OCI-LY3 (cell line): Measurements from ENCODE around the gene TFPI.

ENCODE experiments used
- H2AFZ ChIP-seq: fragments of 200-600, 300-600 bp; shearing (Covaris generic); 2 replicates; pipeline ENCODE4 v1.6.0; 2014; ENCODE audit warnings: antibody characterized with exemption, low read depth, low read length
- H3K27ac ChIP-seq: fragments of 200-600, 300-600 bp; sonication (generic); 2 replicates; pipeline ENCODE4 v1.5.1; 2014; ENCODE audit warnings: mild to moderate bottlenecking, low read length, moderate library complexity, mixed read lengths
- H3K27me3 ChIP-seq: fragments of 200-600, 300-600 bp; sonication (generic); 2 replicates; pipeline ENCODE4 v1.6.1; 2014; ENCODE audit warnings: low read depth, low read length, mixed read lengths
- H3K36me3 ChIP-seq: fragments of 200-600, 300-600 bp; sonication (generic); replicated peaks from 2 replicates; pipeline ENCODE3; 2014; ENCODE audit warnings: low read depth, low read length, mixed read lengths
- H3K4me1 ChIP-seq: fragments of 300-600, 200-600 bp; sonication (generic); 2 replicates; pipeline ENCODE4 v1.6.1; 2014; ENCODE audit warnings: low read length, mixed read lengths
- H3K4me2 ChIP-seq: fragments of 200-600, 300-600 bp; sonication (generic); 2 replicates; pipeline ENCODE4 v1.6.1; 2014; ENCODE audit warnings: low read length, mixed read lengths
- H3K4me3 ChIP-seq: fragments of 300-600, 200-600 bp; sonication (generic); 2 replicates; pipeline ENCODE4 v1.5.1; 2014; ENCODE audit warnings: antibody characterized with exemption, mild to moderate bottlenecking, low read length, moderate library complexity
- H3K79me2 ChIP-seq: fragments of 300-600, 200-600 bp; shearing (Covaris generic); 2 replicates; pipeline ENCODE4 v1.6.1; 2014; ENCODE audit warnings: mild to moderate bottlenecking, low read length, mixed read lengths
- H3K9ac ChIP-seq: fragments of 300-600, 200-600 bp; shearing (Covaris generic); 2 replicates; pipeline ENCODE4 v1.6.0; 2014; ENCODE audit warnings: mild to moderate bottlenecking, low read length, moderate library complexity
- H3K9me3 ChIP-seq: fragments of 200-600, 300-600 bp; shearing (Covaris generic); 2 replicates; pipeline ENCODE4 v1.6.1; 2014; ENCODE audit warnings: low read length, mixed read lengths; ENCODE audit not compliant: insufficient read depth
- H4K20me1 ChIP-seq: fragments of 200-600, 300-600 bp; sonication (generic); 2 replicates; pipeline ENCODE4 v1.6.1; 2016; ENCODE audit warnings: low read length, mixed read lengths; ENCODE audit not compliant: insufficient read depth
- EZH2phosphoT487 ChIP-seq: fragments of 200-600 bp; shearing (Covaris generic); IDR thresholded peaks from 2 replicates; pipeline ENCODE4 v1.6.1; 2018; ENCODE audit warnings: antibody characterized with exemption, mixed run types, low read depth
- TF ChIP-seq, protein P1 (sequence below): fragments of 200-600, 300-600 bp; sonication (generic); IDR thresholded peaks from 2 replicates; pipeline ENCODE4 v1.5.1; 2014; ENCODE audit warnings: antibody characterized with exemption, low read length, low read depth

The TFPI gene

GRCh38 chr2:187527262-187527661 is 27.0 kb downstream of the TFPI start:
- Histone ChIP-seq H3K4me3 (no peak overlapping the region), H4K20me1 (no peaks in the 10 kb centered on the region), H3K27ac (no peak overlapping the region), H3K36me3 (no peaks in the 10 kb centered on the region), H3K9me3 (no peaks in the 10 kb centered on the region), H3K79me2 (no peaks in the 10 kb centered on the region), H3K9ac (no peak overlapping the region), H2AFZ (no peak overlapping the region), H3K4me2 (no peak overlapping the region), H3K4me1 (no peaks in the 10 kb centered on the region), H3K27me3 (no peaks in the 10 kb centered on the region)
- no peak for TF ChIP-seq EZH2phosphoT487
- TF ChIP-seq, protein P1, sequence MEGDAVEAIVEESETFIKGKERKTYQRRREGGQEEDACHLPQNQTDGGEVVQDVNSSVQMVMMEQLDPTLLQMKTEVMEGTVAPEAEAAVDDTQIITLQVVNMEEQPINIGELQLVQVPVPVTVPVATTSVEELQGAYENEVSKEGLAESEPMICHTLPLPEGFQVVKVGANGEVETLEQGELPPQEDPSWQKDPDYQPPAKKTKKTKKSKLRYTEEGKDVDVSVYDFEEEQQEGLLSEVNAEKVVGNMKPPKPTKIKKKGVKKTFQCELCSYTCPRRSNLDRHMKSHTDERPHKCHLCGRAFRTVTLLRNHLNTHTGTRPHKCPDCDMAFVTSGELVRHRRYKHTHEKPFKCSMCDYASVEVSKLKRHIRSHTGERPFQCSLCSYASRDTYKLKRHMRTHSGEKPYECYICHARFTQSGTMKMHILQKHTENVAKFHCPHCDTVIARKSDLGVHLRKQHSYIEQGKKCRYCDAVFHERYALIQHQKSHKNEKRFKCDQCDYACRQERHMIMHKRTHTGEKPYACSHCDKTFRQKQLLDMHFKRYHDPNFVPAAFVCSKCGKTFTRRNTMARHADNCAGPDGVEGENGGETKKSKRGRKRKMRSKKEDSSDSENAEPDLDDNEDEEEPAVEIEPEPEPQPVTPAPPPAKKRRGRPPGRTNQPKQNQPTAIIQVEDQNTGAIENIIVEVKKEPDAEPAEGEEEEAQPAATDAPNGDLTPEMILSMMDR: no peak

- H3K36me3 ChIP-seq: no peaks in the 10 kb centered on the region
- H3K4me2 ChIP-seq: no peak overlapping the region
- H3K4me3 ChIP-seq: no peak overlapping the region
- no peaks in the 10 kb centered on the region for H3K27me3 ChIP-seq
- H2AFZ ChIP-seq: no peak overlapping the region
- H3K79me2 ChIP-seq: no peaks in the 10 kb centered on the region
- no peak overlapping the region for H3K27ac ChIP-seq
- no peak for TF ChIP-seq EZH2phosphoT487
- TF ChIP-seq, protein P1: no peak
- H3K4me1 ChIP-seq: no peaks in the 10 kb centered on the region
- H4K20me1 ChIP-seq: no peaks in the 10 kb centered on the region
- H3K9ac ChIP-seq: no peak overlapping the region
- no peaks in the 10 kb centered on the region for H3K9me3 ChIP-seq
Measured at GRCh38 chr2:187526792-187527191, 27.4 kb downstream of the TFPI start.

DNA sequence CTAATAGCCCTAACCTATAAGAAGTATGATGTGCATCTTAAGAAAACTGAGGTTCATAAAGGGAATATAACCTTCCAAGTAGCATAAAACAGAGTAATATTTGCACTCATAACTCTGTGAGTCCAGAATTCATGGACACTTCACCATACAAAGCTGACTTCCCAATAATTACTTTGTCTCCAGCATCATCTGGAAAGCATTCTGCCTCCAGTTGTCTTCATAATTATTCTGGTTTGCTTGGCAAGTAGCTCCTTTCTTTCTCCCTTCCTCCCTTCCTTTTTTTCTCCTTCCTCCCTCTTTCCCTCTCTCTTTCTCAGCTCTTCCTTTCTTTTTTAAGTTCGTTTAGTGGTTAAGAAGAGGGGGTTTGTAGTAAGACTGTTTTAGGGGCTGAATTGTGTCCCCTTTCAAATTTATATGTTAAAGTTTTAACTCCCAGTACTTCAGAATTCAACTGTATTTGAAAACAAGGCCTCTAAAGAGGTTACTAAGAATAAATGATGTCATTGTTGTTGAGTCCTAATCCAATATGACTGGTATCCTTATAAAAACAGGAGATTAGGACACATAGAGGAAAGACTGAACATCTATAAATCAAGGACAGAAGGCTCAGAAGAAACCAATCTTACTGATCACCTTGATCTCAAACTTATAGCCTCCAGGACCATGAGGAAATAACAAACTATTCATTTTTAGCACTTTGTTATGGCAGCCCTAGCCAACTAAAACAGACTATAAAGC is 28.9 kb downstream of the TFPI start:
- H3K27ac ChIP-seq: no peak overlapping the region
- H3K36me3 ChIP-seq: no peaks in the 10 kb centered on the region
- H3K4me1 ChIP-seq: no peaks in the 10 kb centered on the region

DNA sequence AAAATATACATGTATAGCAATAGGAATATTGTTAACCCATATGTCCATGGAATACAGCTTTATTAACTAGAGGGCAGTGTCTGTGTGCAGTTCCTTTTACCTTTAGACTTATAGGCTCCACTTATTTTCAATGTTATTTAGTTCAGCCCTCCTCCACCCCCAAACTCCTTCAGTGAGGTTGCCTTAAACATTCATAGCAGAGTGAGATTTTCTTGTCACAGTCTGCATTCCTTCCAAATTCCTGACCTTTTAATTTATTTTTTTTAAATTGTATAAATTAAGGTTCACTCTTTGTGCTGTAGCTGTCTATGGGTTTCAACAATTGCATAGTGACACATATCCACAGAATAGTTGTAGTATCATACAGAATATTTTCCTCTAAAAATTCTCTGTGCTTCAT is 30.9 kb downstream of the TFPI start:
- no peaks in the 10 kb centered on the region for H3K9me3 ChIP-seq

More for the DNA sequence above, 28.9 kb downstream of the TFPI start:
- Histone ChIP-seq H3K4me2 (no peak overlapping the region), H3K27me3 (no peaks in the 10 kb centered on the region), H3K9ac (no peak overlapping the region), H3K4me3 (no peak overlapping the region), H3K79me2 (no peaks in the 10 kb centered on the region), H4K20me1 (no peaks in the 10 kb centered on the region), H2AFZ (no peak overlapping the region), H3K9me3 (no peaks in the 10 kb centered on the region)
- TF ChIP-seq, protein P1: no peak

More for the DNA sequence above, 30.9 kb downstream of the TFPI start:
- Histone ChIP-seq H3K9ac (no peak overlapping the region), H3K36me3 (no peaks in the 10 kb centered on the region), H3K27ac (no peak overlapping the region), H3K4me3 (no peak overlapping the region), H2AFZ (no peak overlapping the region), H3K79me2 (no peaks in the 10 kb centered on the region), H4K20me1 (no peaks in the 10 kb centered on the region), H3K4me1 (no peaks in the 10 kb centered on the region), H3K27me3 (no peaks in the 10 kb centered on the region), H3K4me2 (no peak overlapping the region)
- TF ChIP-seq, protein P1: no peak
- no peak for TF ChIP-seq EZH2phosphoT487
